Measurements from ENCODE around the gene CMBL. TPM values are rescaled to one million over a fixed set of nuclear protein-coding genes. Genes with fewer than 3 reads are reported as not detected.

Gene CMBL
- total RNA-seq: 3.6 and 4.7 TPM in 2 replicates

GRCh38 chr5:10307206-10308148 lies at the start of gene CMBL:
Gene CMBL (minus strand): TSS chr5:10307902. CDS start chr5:10290762, 17,140 bp downstream.

GRCh38 chr5:10353241-10354047 lies 45.7 kb upstream of the CMBL start, which contains the start of gene MARCHF6:
Gene MARCHF6 (plus strand): TSS chr5:10353695. CDS start chr5:10353899, 204 bp downstream.

GRCh38 chr5:10249948-10250805 lies 57.5 kb downstream of the CMBL start, which contains the start of gene CCT5:
Gene CCT5 (plus strand): TSS chr5:10250280. CDS start chr5:10250341, 61 bp downstream.

Other genes starting within 250 kb of the CMBL start
- gene ATPSCKMT, start 58.0 kb downstream of the CMBL start, total RNA-seq: 20.5 and 33.9 TPM in 2 replicates
- 700 and 920 TPM in 2 replicates for gene CCT5, start 57.6 kb downstream of the CMBL start, total RNA-seq
- gene MARCHF6, start 45.8 kb upstream of the CMBL start, total RNA-seq: 36.7 and 88.3 TPM in 2 replicates
- 0.30 and 0.32 TPM in 2 replicates for gene ROPN1L, start 134.0 kb upstream of the CMBL start, total RNA-seq

Measured in epithelial cell of umbilical artery (primary cell).